HepG2 (cell line): ENCODE measurements around the gene ETF1. TPM values are rescaled to one million over a fixed set of nuclear protein-coding genes. Genes with fewer than 3 reads are reported as not detected.

Experiments used
- ATAC-seq: fragments of 200-7000 bp; cut with Tn5 transposase; 3 replicates; pipeline ENCODE4 v1.9.1; 2020; ENCODE audit warnings: mild to moderate bottlenecking, moderate library complexity
- BruUV-seq: library from RNA; stranded (reverse); fragments of 400-500 nt; replicated peaks from 2 replicates; lab custom pipeline; 2021; lab: Mats Ljungman, UMichigan
- CTCF ChIA-PET: fragments of 300-600 bp; formaldehyde crosslinking; extraction: SDS; loops from one replicate; lab custom pipeline; 2021; ENCODE audit warnings: low total read pairs, inconsistent platforms, low intra/inter-chr PET ratio; lab: Yijun Ruan, JAX
- POLR2A ChIA-PET: fragments of 350-600 bp; sonication (Branson Sonifier 250); formaldehyde crosslinking; loops from one replicate; lab custom pipeline; 2020; ENCODE audit warnings: antibody characterized with exemption, inconsistent platforms; lab: Yijun Ruan, JAX
- DNase-seq: peaks from one replicate; pipeline ENCODE4 v3.0.0-alpha.2; 2015; ENCODE audit warnings: low spot score
- FAIRE-seq: peaks from 3 replicates; lab custom pipeline; 2011; peaks lifted over from hg19 to GRCh38; lab: Jason Lieb, UNC
- H2AFZ ChIP-seq: one replicate; pipeline ENCODE4 v1.6.1; 2011; ENCODE audit warnings: low read length, inconsistent platforms
- H3K27ac ChIP-seq: fragments of 300-600 bp; 3 replicates; pipeline ENCODE4 v1.8.0; 2011; ENCODE audit warnings: mixed run types, mild to moderate bottlenecking, mixed read lengths, low read length, inconsistent platforms; ENCODE audit not compliant: insufficient read depth; ENCODE audit errors: extremely low read length
- H3K27me3 ChIP-seq, 2 experiments: fragments of 200-600 bp in 1 of 2; 2 replicates in 1 of 2; 3 replicates in 1 of 2; pipeline versions ENCODE4 v1.6.0 to v1.8.0; 2011; ENCODE audit warnings: low read length in 2 of 2, mild to moderate bottlenecking in 2 of 2, moderate library complexity in 2 of 2, inconsistent platforms in 1 of 2; ENCODE audit not compliant: insufficient read depth in 2 of 2, control insufficient read depth in 1 of 2
- H3K36me3 ChIP-seq, 2 experiments: fragments of 200-600 bp in 1 of 2; replicated peaks in 1 of 2; 2 replicates in 1 of 2; 3 replicates in 1 of 2; pipeline versions ENCODE4 v1.5.1 to v1.8.0; 2011; ENCODE audit warnings: low read length in 2 of 2, inconsistent platforms in 1 of 2; ENCODE audit not compliant: insufficient read depth in 2 of 2, control insufficient read depth in 1 of 2
- H3K4me1 ChIP-seq: 2 replicates; pipeline ENCODE4 v1.5.1; 2012; ENCODE audit warnings: low read length, inconsistent platforms; ENCODE audit not compliant: insufficient read depth
- H3K4me2 ChIP-seq: 2 replicates; pipeline ENCODE4 v1.6.0; 2011; ENCODE audit warnings: low read depth, low read length, inconsistent platforms
- H3K4me3 ChIP-seq, 3 experiments: fragments of 200-600 bp in 1 of 3; sonication (generic), shearing (Covaris generic) in 1 of 3; replicated peaks in 1 of 3; 2 replicates each; pipeline ENCODE4 v1.5.1; 2011 to 2016; ENCODE audit warnings: low read length in 3 of 3, inconsistent platforms in 2 of 3, low read depth in 2 of 3, mild to moderate bottlenecking in 2 of 3, control low read depth in 1 of 3, mixed read lengths in 1 of 3; ENCODE audit not compliant: insufficient read depth in 1 of 3
- H3K79me2 ChIP-seq: one replicate; pipeline ENCODE4 v1.6.1; 2011; ENCODE audit warnings: low read length, inconsistent platforms; ENCODE audit not compliant: insufficient read depth
- H3K9ac ChIP-seq: 2 replicates; pipeline ENCODE4 v1.6.0; 2011; ENCODE audit warnings: mild to moderate bottlenecking, low read depth, low read length, inconsistent platforms; ENCODE audit not compliant: insufficient read depth
- H3K9me3 ChIP-seq: 2 replicates; pipeline ENCODE4 v1.5.1; 2012; ENCODE audit warnings: mild to moderate bottlenecking, low read length
- H4K20me1 ChIP-seq: 2 replicates; pipeline ENCODE4 v1.6.0; 2011; ENCODE audit warnings: inconsistent platforms, mild to moderate bottlenecking, low read length, moderate library complexity; ENCODE audit not compliant: insufficient read depth
- GTF3A ChIP-seq: sonication (generic); formaldehyde crosslinking; conservative IDR thresholded peaks from 2 replicates; pipeline ENCODE4 v1.4.0; 2020; ENCODE audit warnings: mild to moderate bottlenecking, missing genetic modification reagents
- IKZF1 ChIP-seq: fragments of 450-650 bp; IDR thresholded peaks from 2 replicates; pipeline ENCODE4 v1.7.1; 2016
- JUN ChIP-seq: sonication (generic); formaldehyde crosslinking; IDR thresholded peaks from 2 replicates; pipeline ENCODE4 v1.4.0; 2020; ENCODE audit warnings: mild to moderate bottlenecking, missing genetic modification reagents
- JUND ChIP-seq: sonication (generic); formaldehyde crosslinking; IDR thresholded peaks from 2 replicates; pipeline ENCODE4 v1.8.0; 2022; ENCODE audit warnings: mild to moderate bottlenecking, missing genetic modification reagents
- LCORL ChIP-seq, 2 experiments: fragments of 450-650 bp in 1 of 2; sonication (generic) in 1 of 2; formaldehyde crosslinking in 1 of 2; IDR thresholded peaks; 2 replicates each; pipeline versions ENCODE4 v1.5.0 to v1.6.1; 2017 to 2020; ENCODE audit warnings: antibody characterized with exemption in 1 of 2, missing genetic modification reagents in 1 of 2
- MZF1 ChIP-seq: sonication (generic); formaldehyde crosslinking; IDR thresholded peaks from 2 replicates; pipeline ENCODE4 v1.8.1; 2023; ENCODE audit warnings: mild to moderate bottlenecking, missing genetic modification reagents, borderline replicate concordance
- ONECUT2 ChIP-seq: sonication (generic); formaldehyde crosslinking; IDR thresholded peaks from 2 replicates; pipeline ENCODE4 v1.4.0; 2020; ENCODE audit warnings: missing genetic modification reagents
- ZBTB8A ChIP-seq: sonication (generic); formaldehyde crosslinking; IDR thresholded peaks from 2 replicates; pipeline ENCODE4 v1.4.0; 2020; ENCODE audit warnings: mild to moderate bottlenecking, low read depth, missing genetic modification reagents, borderline replicate concordance
- ZFP62 ChIP-seq: sonication (generic); formaldehyde crosslinking; IDR thresholded peaks from 2 replicates; pipeline ENCODE4 v1.4.0; 2020; ENCODE audit warnings: missing genetic modification reagents
- ZNF230 ChIP-seq: sonication (generic); formaldehyde crosslinking; IDR thresholded peaks from 2 replicates; pipeline ENCODE4 v1.4.0; 2020; ENCODE audit warnings: mild to moderate bottlenecking, missing genetic modification reagents
- ZNF234 ChIP-seq: sonication (generic); formaldehyde crosslinking; conservative IDR thresholded peaks from 2 replicates; pipeline ENCODE4 v1.5.1; 2020; ENCODE audit warnings: mild to moderate bottlenecking, missing genetic modification reagents
- ZNF343 ChIP-seq: sonication (generic); formaldehyde crosslinking; IDR thresholded peaks from 2 replicates; pipeline ENCODE4 v1.4.0; 2020; ENCODE audit warnings: mild to moderate bottlenecking, missing genetic modification reagents
- ZNF543 ChIP-seq: sonication (generic); formaldehyde crosslinking; IDR thresholded peaks from 2 replicates; pipeline ENCODE4 v1.4.0; 2020; ENCODE audit warnings: mild to moderate bottlenecking, missing genetic modification reagents
- ZNF546 ChIP-seq: sonication (generic); formaldehyde crosslinking; conservative IDR thresholded peaks from 2 replicates; pipeline ENCODE4 v1.8.1; 2023; ENCODE audit warnings: mild to moderate bottlenecking, missing genetic modification reagents
- ZNF552 ChIP-seq: sonication (generic); formaldehyde crosslinking; IDR thresholded peaks from 2 replicates; pipeline ENCODE4 v1.9.0; 2022; ENCODE audit warnings: missing genetic modification reagents, mild to moderate bottlenecking, borderline replicate concordance
- ZNF691 ChIP-seq: sonication (generic); formaldehyde crosslinking; IDR thresholded peaks from 2 replicates; pipeline ENCODE4 v1.4.0; 2020; ENCODE audit warnings: missing genetic modification reagents, low read depth, mild to moderate bottlenecking, borderline replicate concordance
- ZNF704 ChIP-seq: sonication (generic); formaldehyde crosslinking; IDR thresholded peaks from 2 replicates; pipeline ENCODE4 v1.8.1; 2023; ENCODE audit warnings: mild to moderate bottlenecking, inconsistent platforms, moderate library complexity, missing genetic modification reagents, borderline replicate concordance
- WGBS: methylation state at CpG from one replicate; pipeline ENCODE4 v1.1.6; 2017; ENCODE audit warnings: low lambda C conversion rate; 5-methylcytosine and 5-hydroxymethylcytosine counted together
- in situ Hi-C: cut with HindIII; loops from 2 replicates; pipeline ENCODE4 v1.10.0; 2017; ENCODE audit warnings: low pct_unique_long_range_greater_than_20kb; ENCODE audit not compliant: extremely low pct_ligation_motif_present
- intact Hi-C: fragments of 100-400 bp; cut with micrococcal nuclease; formaldehyde crosslinking; loops from one replicate; pipeline ENCODE4 v1.10.0; 2022; ENCODE audit not compliant: unreplicated experiment
- polyA plus RNA-seq, 8 experiments: library from polyadenylated mRNA; depleted of rRNA in 3 of 8; stranded (reverse) in 7 of 8; unstranded in 1 of 8; fragments of >200 nt; fragmentation: Illumina TruSeq in 4 of 8; extraction: Trizol in 4 of 8; gene quantifications; 2 replicates each; pipeline versions ENCODE4 v1.2.1 to v1.2.3, GENCODE V29; 2011 to 2016; ENCODE audit warnings: low read depth in 4 of 8, missing spikeins in 1 of 8, mixed read lengths in 1 of 8; ENCODE audit not compliant: insufficient read depth in 1 of 8
- total RNA-seq, 5 experiments: library from RNA; depleted of rRNA; stranded (reverse); fragments of >200 nt; fragmentation: Illumina TruSeq; extraction: Trizol; gene quantifications; 2 replicates each; pipeline ENCODE4 v1.2.3, GENCODE V29; 2016; ENCODE audit warnings: low read depth in 1 of 5
- TF ChIP-seq, protein P1 (sequence below): sonication (generic); formaldehyde crosslinking; IDR thresholded peaks from 2 replicates; pipeline ENCODE4 v1.4.0; 2020; ENCODE audit warnings: missing genetic modification reagents, mild to moderate bottlenecking, borderline replicate concordance

ETF1 gene
- total and polyA plus RNA-seq, 2 of the 13 experiments (the other 11 are each of a cell fraction or from before 2014, with no cell fraction given) = 52.1 to 184 TPM

DNA sequence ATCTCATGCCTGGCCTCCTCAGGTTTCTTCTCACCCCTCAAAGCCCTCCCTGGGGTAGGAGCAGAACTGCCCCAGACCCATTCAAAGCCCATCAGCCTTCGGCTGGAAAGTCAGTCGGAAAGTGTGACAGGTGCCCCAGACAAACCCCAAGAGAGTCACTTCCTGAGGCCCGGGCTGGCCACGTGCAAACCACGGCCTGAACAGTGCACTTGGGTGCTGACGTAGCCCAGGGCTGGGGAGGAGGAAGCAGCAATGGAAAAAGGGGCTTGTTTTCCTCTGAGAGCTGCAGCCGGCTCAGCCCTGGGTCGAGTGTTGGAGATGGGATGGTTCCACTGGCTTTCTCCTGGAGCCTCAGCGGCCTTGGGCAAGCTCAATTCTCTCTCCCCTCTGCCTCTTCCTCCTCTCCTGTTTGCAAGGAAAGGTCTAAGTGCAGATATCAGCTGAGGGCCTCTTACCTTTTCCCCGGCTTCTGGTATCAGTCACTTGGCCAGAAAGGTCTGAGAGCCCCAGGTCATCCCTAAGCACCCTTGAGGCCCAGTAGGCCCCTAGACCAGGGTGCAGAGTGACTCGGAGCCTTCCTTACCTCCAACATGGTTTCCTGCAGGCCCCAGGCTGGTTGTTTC is 83.6 kb downstream of the ETF1 start (continued):
- 0 out of 2 replicates have a peak, but pooled peaks have one; percentile 68 for TF ChIP-seq ZNF552
- TF ChIP-seq ZNF234 (CRISPR knock-in tag) = no peak
- peak; percentile 77; the same call in 1 of the 2 replicates for TF ChIP-seq MZF1
- no peak for TF ChIP-seq ZNF546 (CRISPR knock-in tag)
- TF ChIP-seq ONECUT2 (CRISPR knock-in tag) = no peak
- TF ChIP-seq, all 625 proteins: peak for 191

DNA sequence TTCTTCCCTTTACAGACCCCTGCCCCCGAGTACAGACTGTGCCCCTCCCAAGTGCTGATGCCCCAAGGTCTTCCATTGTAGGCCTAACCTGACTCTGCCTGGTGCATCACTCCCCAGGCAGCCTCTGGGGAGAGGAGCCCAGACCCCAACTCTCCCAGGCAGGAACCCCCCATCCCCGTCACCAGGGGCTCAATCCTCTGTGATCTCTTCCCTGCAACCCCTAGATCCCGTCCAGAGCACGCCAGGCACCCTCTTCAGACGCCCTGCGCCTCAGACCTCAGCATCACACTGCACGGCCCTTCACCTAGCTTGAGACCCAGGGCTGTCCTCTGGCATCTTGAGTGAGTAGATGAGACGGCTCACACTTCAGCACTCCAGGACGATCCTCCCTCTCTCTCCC is 84.2 kb downstream of the ETF1 start:
- DNase-seq (no peak), FAIRE-seq (no peak), ATAC-seq (no peak; the same call in 2 of the 3 replicates)
- 28% methylated on average over 9 of the region's 9 CpGs for WGBS
- peak overlapping the region; percentile 70 for H3K4me2 ChIP-seq
- no TSS peak for BruUV-seq
- H3K4me1 ChIP-seq = peaks cover 55% of the 10 kb centered on the region
- H3K79me2 ChIP-seq = no peaks in the 10 kb centered on the region
- intact Hi-C loops = no loop called here
- H3K9me3 ChIP-seq = no peaks in the 10 kb centered on the region
- CTCF ChIA-PET = no interaction called here
- POLR2A ChIA-PET = interaction anchor here (1.2 kb wide), 1 partner anchor 35 kb away, joined by 3 read pairs; no protein-coding TSS in a partner anchor
- H3K36me3 ChIP-seq = no peaks in the 10 kb centered on the region
- in situ Hi-C loops = no loop called here
- H3K27ac ChIP-seq = no peak overlapping the region
- peaks cover 8 to 46% of the 10 kb centered on the region in 2 experiments; a peak in 3 of 5 replicates for H3K27me3 ChIP-seq
- H3K4me3 ChIP-seq = peak overlapping the region in 1 of 3 experiments; percentile 45; a peak in 1 of 6 replicates
- peak overlapping the region; percentile 45; the same call in 1 of the 2 replicates for H3K9ac ChIP-seq
- H2AFZ ChIP-seq = no peak overlapping the region
- no peaks in the 10 kb centered on the region for H4K20me1 ChIP-seq
- 0 out of 2 replicates have a peak, but pooled peaks have one; percentile 16 for TF ChIP-seq ZNF230 (CRISPR knock-in tag)
- TF ChIP-seq IKZF1 = no peak
- TF ChIP-seq, protein P1, sequence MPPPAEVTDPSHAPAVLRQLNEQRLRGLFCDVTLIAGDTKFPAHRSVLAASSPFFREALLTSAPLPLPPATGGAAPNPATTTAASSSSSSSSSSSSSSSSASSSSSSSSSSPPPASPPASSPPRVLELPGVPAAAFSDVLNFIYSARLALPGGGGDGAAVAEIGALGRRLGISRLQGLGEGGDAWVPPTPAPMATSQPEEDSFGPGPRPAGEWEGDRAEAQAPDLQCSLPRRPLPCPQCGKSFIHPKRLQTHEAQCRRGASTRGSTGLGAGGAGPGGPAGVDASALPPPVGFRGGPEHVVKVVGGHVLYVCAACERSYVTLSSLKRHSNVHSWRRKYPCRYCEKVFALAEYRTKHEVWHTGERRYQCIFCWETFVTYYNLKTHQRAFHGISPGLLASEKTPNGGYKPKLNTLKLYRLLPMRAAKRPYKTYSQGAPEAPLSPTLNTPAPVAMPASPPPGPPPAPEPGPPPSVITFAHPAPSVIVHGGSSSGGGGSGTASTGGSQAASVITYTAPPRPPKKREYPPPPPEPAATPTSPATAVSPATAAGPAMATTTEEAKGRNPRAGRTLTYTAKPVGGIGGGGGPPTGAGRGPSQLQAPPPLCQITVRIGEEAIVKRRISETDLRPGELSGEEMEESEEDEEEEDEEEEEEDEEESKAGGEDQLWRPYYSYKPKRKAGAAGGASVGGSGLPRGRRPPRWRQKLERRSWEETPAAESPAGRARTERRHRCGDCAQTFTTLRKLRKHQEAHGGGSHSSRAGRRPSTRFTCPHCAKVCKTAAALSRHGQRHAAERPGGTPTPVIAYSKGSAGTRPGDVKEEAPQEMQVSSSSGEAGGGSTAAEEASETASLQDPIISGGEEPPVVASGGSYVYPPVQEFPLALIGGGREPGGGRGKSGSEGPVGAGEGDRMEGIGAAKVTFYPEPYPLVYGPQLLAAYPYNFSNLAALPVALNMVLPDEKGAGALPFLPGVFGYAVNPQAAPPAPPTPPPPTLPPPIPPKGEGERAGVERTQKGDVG = 0 out of 2 replicates have a peak, but pooled peaks have one; percentile 1
- no peak for TF ChIP-seq ZFP62 (CRISPR knock-in tag)
- TF ChIP-seq ZNF691 (CRISPR knock-in tag) = 0 out of 2 replicates have a peak, but pooled peaks have one; percentile 6
- TF ChIP-seq JUN = peak; percentile 10; the same call in 1 of the 2 replicates
- TF ChIP-seq ZNF343 (CRISPR knock-in tag) = 0 out of 2 replicates have a peak, but pooled peaks have one; percentile 75
- TF ChIP-seq ZBTB8A (CRISPR knock-in tag) = 0 out of 2 replicates have a peak, but pooled peaks have one; percentile 41
- TF ChIP-seq LCORL (IDR thresholded peaks at IDR 0.05) = no peak
- no peak; the same call in 1 of the 2 replicates for TF ChIP-seq LCORL (CRISPR knock-in tag; IDR thresholded peaks at IDR 0.05)
- no peak for TF ChIP-seq ZNF543 (CRISPR knock-in tag)
- 0 out of 2 replicates have a peak, but pooled peaks have one; percentile 12 for TF ChIP-seq GTF3A
- TF ChIP-seq JUND (CRISPR knock-in tag) = no peak
- TF ChIP-seq ZNF704 = no peak
